IPS-18a (cell line): ENCODE data around the gene GTF2A2.
A peak's percentile ranks its signal among the peaks of the same experiment; 100 is the strongest.

Experiments used
- H3K27ac ChIP-seq: one replicate; pipeline ENCODE4 v1.5.1; 2013; ENCODE audit warnings: low read length
- H3K27me3 ChIP-seq: one replicate; pipeline ENCODE4 v1.6.1; 2013; ENCODE audit warnings: mild to moderate bottlenecking, low read length; ENCODE audit not compliant: control insufficient read depth, insufficient read depth
- H3K36me3 ChIP-seq: one replicate; pipeline ENCODE4 v1.6.1; 2013; ENCODE audit warnings: low read depth, low read length; ENCODE audit not compliant: control insufficient read depth
- H3K4me1 ChIP-seq: one replicate; pipeline ENCODE4 v1.6.1; 2013; ENCODE audit warnings: low read depth, low read length; ENCODE audit not compliant: control insufficient read depth
- H3K4me3 ChIP-seq: one replicate; pipeline ENCODE4 v1.5.1; 2013; ENCODE audit warnings: low read length
- H3K9ac ChIP-seq: one replicate; pipeline ENCODE4 v1.6.1; 2013; ENCODE audit warnings: mild to moderate bottlenecking, low read length, moderate library complexity
- H3K9me3 ChIP-seq: one replicate; pipeline ENCODE4 v1.6.1; 2013; ENCODE audit warnings: low read depth, low read length; ENCODE audit not compliant: control insufficient read depth

The GTF2A2 gene

GRCh38 chr15:59688782-59689625 is 31.7 kb upstream of the GTF2A2 start, which contains the start of gene BNIP2:
BNIP2 (minus strand) TSS chr15:59689320; CDS start chr15:59682457, 6,863 bp downstream.
- Histone ChIP-seq H3K36me3 (no peaks in the 10 kb centered on the region), H3K4me3 (peak within 1 kb of the TSS; percentile 83), H3K27me3 (peaks cover 12% of the 10 kb centered on the region), H3K4me1 (no peaks in the 10 kb centered on the region), H3K27ac (peak within 1 kb of the TSS; percentile 8), H3K9me3 (no peaks in the 10 kb centered on the region), H3K9ac (peak within 1 kb of the TSS; percentile 94)

DNA sequence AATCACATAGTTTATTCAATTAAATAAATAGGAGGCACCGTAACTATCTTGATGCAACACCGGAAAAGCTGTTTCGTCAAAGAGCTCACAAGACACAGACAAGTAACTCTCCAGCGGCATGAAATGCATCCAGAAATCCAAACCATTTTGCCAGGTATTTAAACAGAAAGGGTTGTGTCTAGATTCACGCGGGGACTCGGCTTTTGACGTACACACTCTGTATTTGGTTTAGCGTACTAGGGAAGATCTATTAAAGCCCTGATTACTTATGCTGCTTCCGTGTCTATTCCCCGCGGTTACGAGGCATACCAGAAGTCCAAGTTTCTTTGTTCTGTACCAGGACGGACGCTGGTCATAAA is 31.1 kb upstream of the GTF2A2 start:
- Histone ChIP-seq H3K4me3 (peak overlapping the region; percentile 83), H3K9me3 (no peaks in the 10 kb centered on the region), H3K27me3 (peaks cover 12% of the 10 kb centered on the region), H3K4me1 (no peaks in the 10 kb centered on the region), H3K36me3 (no peaks in the 10 kb centered on the region), H3K9ac (peak overlapping the region; percentile 94), H3K27ac (peak overlapping the region; percentile 8)

GRCh38 chr15:59687836-59688235 is 30.5 kb upstream of the GTF2A2 start:
- Histone ChIP-seq H3K27me3 (peaks cover 12% of the 10 kb centered on the region), H3K4me3 (peak overlapping the region; percentile 83), H3K36me3 (no peaks in the 10 kb centered on the region), H3K27ac (no peak overlapping the region), H3K4me1 (no peaks in the 10 kb centered on the region), H3K9ac (peak overlapping the region; percentile 94), H3K9me3 (no peaks in the 10 kb centered on the region)

DNA sequence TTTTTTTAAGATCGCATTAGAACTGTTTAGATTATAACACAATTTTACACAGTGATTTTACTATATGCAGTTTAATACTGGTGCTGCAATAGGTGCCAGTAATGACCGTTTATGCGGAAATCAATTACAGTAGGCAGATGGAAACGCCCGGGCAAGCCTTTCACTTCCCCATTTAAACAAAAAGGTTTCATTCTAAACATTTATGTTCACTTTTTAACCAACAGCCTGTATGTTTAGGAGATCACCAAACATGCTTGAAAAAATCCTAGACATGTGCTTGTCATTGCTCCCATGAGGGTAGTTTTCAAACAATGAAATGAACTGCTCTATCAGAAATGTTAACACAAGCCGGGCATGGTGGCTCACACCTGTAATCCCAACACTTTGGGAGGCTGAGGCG is 29.1 kb upstream of the GTF2A2 start:
- H3K27me3 ChIP-seq = peaks cover 12% of the 10 kb centered on the region
- H3K36me3 ChIP-seq = peaks cover 7% of the 10 kb centered on the region
- no peak overlapping the region for H3K4me3 ChIP-seq
- no peak overlapping the region for H3K27ac ChIP-seq
- H3K4me1 ChIP-seq = no peaks in the 10 kb centered on the region
- H3K9ac ChIP-seq = no peak overlapping the region
- H3K9me3 ChIP-seq = no peaks in the 10 kb centered on the region

- H3K9me3 ChIP-seq = no peaks in the 10 kb centered on the region
- no peak overlapping the region for H3K4me3 ChIP-seq
- peaks cover 11% of the 10 kb centered on the region for H3K36me3 ChIP-seq
- no peak overlapping the region for H3K9ac ChIP-seq
- peaks cover 7% of the 10 kb centered on the region for H3K27me3 ChIP-seq
- H3K4me1 ChIP-seq = no peaks in the 10 kb centered on the region
- no peak overlapping the region for H3K27ac ChIP-seq
These were observed 28.5 kb upstream of the GTF2A2 start for GRCh38 chr15:59685737-59686297.

GRCh38 chr15:59680870-59681269 is 23.6 kb upstream of the GTF2A2 start:
- H3K4me3 ChIP-seq = no peak overlapping the region
- H3K9me3 ChIP-seq = no peaks in the 10 kb centered on the region
- H3K4me1 ChIP-seq = no peaks in the 10 kb centered on the region
- H3K9ac ChIP-seq = no peak overlapping the region
- H3K27ac ChIP-seq = no peak overlapping the region
- peaks cover 56% of the 10 kb centered on the region for H3K36me3 ChIP-seq
- no peaks in the 10 kb centered on the region for H3K27me3 ChIP-seq

GRCh38 chr15:59680346-59680745 is 23.0 kb upstream of the GTF2A2 start:
- H3K4me3 ChIP-seq = no peak overlapping the region
- no peaks in the 10 kb centered on the region for H3K27me3 ChIP-seq
- peaks cover 61% of the 10 kb centered on the region for H3K36me3 ChIP-seq
- no peak overlapping the region for H3K9ac ChIP-seq
- H3K27ac ChIP-seq = no peak overlapping the region
- no peaks in the 10 kb centered on the region for H3K9me3 ChIP-seq
- no peaks in the 10 kb centered on the region for H3K4me1 ChIP-seq

DNA sequence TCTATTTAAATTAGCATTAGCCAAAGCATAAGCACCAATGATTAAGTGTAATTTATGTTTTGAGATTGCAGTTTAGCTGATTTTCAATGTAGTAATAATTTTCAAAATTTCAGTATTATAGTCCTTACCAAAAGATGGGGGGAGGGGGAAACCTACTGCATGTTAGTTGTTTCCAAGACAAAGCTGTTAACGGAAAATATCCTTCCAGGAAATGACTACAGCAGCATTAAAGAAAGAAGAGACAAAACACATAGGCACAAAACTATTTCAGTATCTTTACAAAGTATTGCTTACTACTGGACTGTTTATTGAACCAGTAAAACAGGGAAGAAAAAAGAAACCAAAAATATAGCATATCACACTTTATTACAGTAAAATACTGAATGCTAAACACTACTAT is 21.3 kb upstream of the GTF2A2 start:
- no peak overlapping the region for H3K9ac ChIP-seq
- H3K27me3 ChIP-seq = no peaks in the 10 kb centered on the region
- H3K4me3 ChIP-seq = no peak overlapping the region
- peaks cover 72% of the 10 kb centered on the region for H3K36me3 ChIP-seq
- H3K4me1 ChIP-seq = no peaks in the 10 kb centered on the region
- no peak overlapping the region for H3K27ac ChIP-seq
- H3K9me3 ChIP-seq = no peaks in the 10 kb centered on the region

- Histone ChIP-seq H3K4me1 (no peaks in the 10 kb centered on the region), H3K9me3 (no peaks in the 10 kb centered on the region), H3K27ac (no peak overlapping the region), H3K27me3 (no peaks in the 10 kb centered on the region), H3K9ac (no peak overlapping the region), H3K4me3 (no peak overlapping the region), H3K36me3 (peaks cover 77% of the 10 kb centered on the region)
These were observed 20.9 kb upstream of the GTF2A2 start for GRCh38 chr15:59678172-59678571.

GRCh38 chr15:59676565-59676964 is 19.2 kb upstream of the GTF2A2 start:
- Histone ChIP-seq H3K36me3 (peaks cover 88% of the 10 kb centered on the region), H3K9ac (no peak overlapping the region), H3K9me3 (no peaks in the 10 kb centered on the region), H3K4me1 (no peaks in the 10 kb centered on the region), H3K27me3 (no peaks in the 10 kb centered on the region), H3K27ac (no peak overlapping the region), H3K4me3 (no peak overlapping the region)

DNA sequence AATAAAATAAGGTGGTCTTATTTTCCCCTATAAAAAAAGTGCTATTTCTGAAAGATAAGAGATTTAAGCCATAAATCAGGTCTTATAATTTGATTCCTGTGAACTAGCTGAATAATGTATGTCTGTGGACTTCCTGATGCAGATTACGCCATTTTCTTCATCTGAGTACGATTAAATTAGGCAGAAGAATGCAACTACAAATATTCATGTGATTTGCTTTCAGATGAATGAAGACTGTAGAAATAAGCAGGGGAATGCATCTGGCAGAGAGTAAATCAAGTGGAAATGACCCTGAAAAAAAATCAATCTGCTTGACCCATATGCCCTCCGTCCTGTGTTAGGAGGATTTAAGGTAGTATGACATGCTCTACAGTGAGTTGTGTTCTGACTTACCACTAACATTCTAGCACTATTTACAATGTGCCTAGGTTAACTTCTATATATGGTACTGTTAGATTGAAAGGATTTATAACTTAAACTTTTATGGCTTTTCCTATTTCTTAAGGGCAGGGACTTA is 17.1 kb upstream of the GTF2A2 start:
- Histone ChIP-seq H3K9ac (no peak overlapping the region), H3K36me3 (peaks cover 87% of the 10 kb centered on the region), H3K4me1 (no peaks in the 10 kb centered on the region), H3K4me3 (no peak overlapping the region), H3K27me3 (no peaks in the 10 kb centered on the region), H3K27ac (no peak overlapping the region), H3K9me3 (no peaks in the 10 kb centered on the region)

GRCh38 chr15:59668556-59668955 is 11.2 kb upstream of the GTF2A2 start:
- no peak overlapping the region for H3K4me3 ChIP-seq
- H3K4me1 ChIP-seq = no peaks in the 10 kb centered on the region
- no peaks in the 10 kb centered on the region for H3K9me3 ChIP-seq
- no peak overlapping the region for H3K27ac ChIP-seq
- H3K36me3 ChIP-seq = peaks cover 62% of the 10 kb centered on the region
- no peak overlapping the region for H3K9ac ChIP-seq
- no peaks in the 10 kb centered on the region for H3K27me3 ChIP-seq
